MM.1S (cell line): ENCODE measurements around the gene TOX2.

ENCODE experiments used
- DNase-seq: peaks from one replicate; pipeline ENCODE4 v3.0.0-alpha.2; 2015
- H2AFZ ChIP-seq: fragments of 300-600 bp; sonication (generic); 2 replicates; pipeline ENCODE4 v1.6.0; 2016; ENCODE audit warnings: antibody characterized with exemption, low read length
- H3F3A ChIP-seq: fragments of 300-600 bp; sonication (generic); 2 replicates; pipeline ENCODE4 v1.6.1; 2016; ENCODE audit warnings: mild to moderate bottlenecking, antibody characterized with exemption, low read length, moderate library complexity, mixed read lengths; ENCODE audit not compliant: insufficient read depth
- H3K27ac ChIP-seq: fragments of 300-600 bp; sonication (generic); 2 replicates; pipeline ENCODE4 v1.5.1; 2016; ENCODE audit warnings: mild to moderate bottlenecking, low read length
- H3K27me3 ChIP-seq: fragments of 300-600 bp; sonication (generic); replicated peaks from 2 replicates; pipeline ENCODE4 v1.6.0; 2016; ENCODE audit warnings: low read length; ENCODE audit not compliant: insufficient read depth
- H3K36me3 ChIP-seq: fragments of 300-600 bp; sonication (generic); replicated peaks from 2 replicates; pipeline ENCODE4 v1.6.1; 2016; ENCODE audit warnings: mild to moderate bottlenecking, low read length, mixed read lengths; ENCODE audit not compliant: insufficient read depth
- H3K4me1 ChIP-seq: fragments of 300-600 bp; sonication (generic); 2 replicates; pipeline ENCODE4 v1.6.1; 2016; ENCODE audit warnings: low read length, mixed read lengths
- H3K4me2 ChIP-seq: fragments of 300-600 bp; sonication (generic); 2 replicates; pipeline ENCODE4 v1.6.0; 2016; ENCODE audit warnings: low read depth, low read length
- H3K4me3 ChIP-seq: fragments of 300-600 bp; sonication (generic); 2 replicates; pipeline ENCODE4 v1.5.1; 2016; ENCODE audit warnings: low read length, mixed read lengths
- H3K79me2 ChIP-seq: fragments of 300-600 bp; sonication (generic); 2 replicates; pipeline ENCODE4 v1.6.1; 2016; ENCODE audit warnings: mixed run types, low read length, mixed read lengths
- H3K9ac ChIP-seq: fragments of 300-600 bp; sonication (generic); 2 replicates; pipeline ENCODE4 v1.6.1; 2016; ENCODE audit warnings: low read length, mixed read lengths
- H3K9me2 ChIP-seq: fragments of 300-600 bp; sonication (generic); replicated peaks from 2 replicates; pipeline ENCODE4 v1.6.1; 2016; ENCODE audit warnings: mild to moderate bottlenecking, low read length, mixed read lengths; ENCODE audit not compliant: insufficient read depth
- H3K9me3 ChIP-seq: fragments of 300-600 bp; sonication (generic); replicated peaks from 2 replicates; pipeline ENCODE4 v1.6.1; 2016; ENCODE audit warnings: mild to moderate bottlenecking, low read length, mixed read lengths; ENCODE audit not compliant: insufficient read depth
- H4K20me1 ChIP-seq: fragments of 300-600 bp; sonication (generic); 2 replicates; pipeline ENCODE4 v1.6.1; 2016; ENCODE audit warnings: mild to moderate bottlenecking, low read length, moderate library complexity, mixed read lengths; ENCODE audit not compliant: insufficient read depth
- EZH2 ChIP-seq: fragments of 300-600 bp; sonication (generic); optimal IDR thresholded peaks from 2 replicates; pipeline ENCODE3; 2017; ENCODE audit warnings: low read depth, mild to moderate bottlenecking, antibody characterized with exemption, low read length, mixed read lengths
- EZH2phosphoT487 ChIP-seq: fragments of 300-600 bp; sonication (generic); IDR thresholded peaks from 2 replicates; pipeline ENCODE4 v1.6.1; 2018; ENCODE audit warnings: antibody characterized with exemption, low read length
- TF ChIP-seq, protein P1 (sequence below): fragments of 300-600 bp; sonication (generic); IDR thresholded peaks from 2 replicates; pipeline ENCODE4 v1.5.1; 2016; ENCODE audit warnings: antibody characterized with exemption, low read length, mixed read lengths

The TOX2 gene

GRCh38 chr20:44032583-44033331, 118.1 kb downstream of the TOX2 start:
- DNase-seq = no peak
- Histone ChIP-seq H3K27me3 (no peaks in the 10 kb centered on the region), H3K36me3 (no peaks in the 10 kb centered on the region), H3K9me2 (no peaks in the 10 kb centered on the region), H3K4me2 (no peak overlapping the region), H4K20me1 (no peaks in the 10 kb centered on the region), H3K27ac (no peak overlapping the region), H3K79me2 (peaks cover 20% of the 10 kb centered on the region; the same call in 1 of the 2 replicates), H2AFZ (no peak overlapping the region), H3K4me3 (no peak overlapping the region), H3K9me3 (no peaks in the 10 kb centered on the region), H3K9ac (no peak overlapping the region), H3F3A (no peaks in the 10 kb centered on the region), H3K4me1 (0 out of 2 replicates have a peak, but pooled peaks cover 5% of the 10 kb centered on the region)
- TF ChIP-seq, protein P1, sequence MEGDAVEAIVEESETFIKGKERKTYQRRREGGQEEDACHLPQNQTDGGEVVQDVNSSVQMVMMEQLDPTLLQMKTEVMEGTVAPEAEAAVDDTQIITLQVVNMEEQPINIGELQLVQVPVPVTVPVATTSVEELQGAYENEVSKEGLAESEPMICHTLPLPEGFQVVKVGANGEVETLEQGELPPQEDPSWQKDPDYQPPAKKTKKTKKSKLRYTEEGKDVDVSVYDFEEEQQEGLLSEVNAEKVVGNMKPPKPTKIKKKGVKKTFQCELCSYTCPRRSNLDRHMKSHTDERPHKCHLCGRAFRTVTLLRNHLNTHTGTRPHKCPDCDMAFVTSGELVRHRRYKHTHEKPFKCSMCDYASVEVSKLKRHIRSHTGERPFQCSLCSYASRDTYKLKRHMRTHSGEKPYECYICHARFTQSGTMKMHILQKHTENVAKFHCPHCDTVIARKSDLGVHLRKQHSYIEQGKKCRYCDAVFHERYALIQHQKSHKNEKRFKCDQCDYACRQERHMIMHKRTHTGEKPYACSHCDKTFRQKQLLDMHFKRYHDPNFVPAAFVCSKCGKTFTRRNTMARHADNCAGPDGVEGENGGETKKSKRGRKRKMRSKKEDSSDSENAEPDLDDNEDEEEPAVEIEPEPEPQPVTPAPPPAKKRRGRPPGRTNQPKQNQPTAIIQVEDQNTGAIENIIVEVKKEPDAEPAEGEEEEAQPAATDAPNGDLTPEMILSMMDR = no peak
- TF ChIP-seq EZH2phosphoT487 = no peak
- TF ChIP-seq EZH2 = no peak

- Histone ChIP-seq H3K9ac (no peak overlapping the region), H3K4me1 (0 out of 2 replicates have a peak, but pooled peaks cover 5% of the 10 kb centered on the region), H3K27me3 (no peaks in the 10 kb centered on the region), H3K79me2 (peaks cover 20% of the 10 kb centered on the region; the same call in 1 of the 2 replicates), H3F3A (no peaks in the 10 kb centered on the region), H3K9me3 (no peaks in the 10 kb centered on the region), H4K20me1 (no peaks in the 10 kb centered on the region), H3K9me2 (no peaks in the 10 kb centered on the region), H2AFZ (no peak overlapping the region), H3K4me2 (no peak overlapping the region), H3K4me3 (no peak overlapping the region), H3K36me3 (no peaks in the 10 kb centered on the region), H3K27ac (no peak overlapping the region)
- DNase-seq = no peak
- TF ChIP-seq EZH2phosphoT487 = no peak
- no peak for TF ChIP-seq EZH2
- TF ChIP-seq, protein P1 = no peak
Measured at GRCh38 chr20:44033344-44033743, 118.7 kb downstream of the TOX2 start.

DNA sequence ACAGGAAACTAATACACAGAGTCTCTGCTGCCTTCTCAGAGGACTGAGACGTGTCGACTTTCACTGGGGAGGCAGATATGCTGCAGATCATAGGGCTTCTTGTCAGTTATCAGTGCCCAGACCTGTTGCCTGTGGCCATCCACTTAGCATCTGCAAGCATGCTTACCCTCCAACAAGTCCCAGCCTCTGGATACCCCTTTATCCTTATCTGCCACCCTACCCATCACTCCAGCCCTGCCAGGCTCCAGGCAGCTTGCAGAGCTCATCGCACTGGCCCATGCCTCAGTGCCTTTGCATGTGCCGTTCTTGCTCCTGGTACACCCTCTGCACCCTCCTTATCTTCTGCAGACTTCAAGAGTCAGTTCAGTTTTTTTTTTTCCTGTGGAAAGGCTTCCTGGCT, 119.2 kb downstream of the TOX2 start:
- no peaks in the 10 kb centered on the region for H3K27me3 ChIP-seq
- H3K4me2 ChIP-seq = no peak overlapping the region
- no peaks in the 10 kb centered on the region for H3K9me3 ChIP-seq
- TF ChIP-seq EZH2 = no peak
- TF ChIP-seq, protein P1 = no peak
- no peak for TF ChIP-seq EZH2phosphoT487
- H2AFZ ChIP-seq = no peak overlapping the region
- peaks cover 20% of the 10 kb centered on the region; the same call in 1 of the 2 replicates for H3K79me2 ChIP-seq
- no peak overlapping the region for H3K9ac ChIP-seq
- 0 out of 2 replicates have a peak, but pooled peaks cover 5% of the 10 kb centered on the region for H3K4me1 ChIP-seq
- no peak overlapping the region for H3K4me3 ChIP-seq
- no peaks in the 10 kb centered on the region for H3K9me2 ChIP-seq
- H3F3A ChIP-seq = no peaks in the 10 kb centered on the region
- H3K27ac ChIP-seq = no peak overlapping the region
- DNase-seq = no peak
- no peaks in the 10 kb centered on the region for H4K20me1 ChIP-seq
- H3K36me3 ChIP-seq = no peaks in the 10 kb centered on the region
